GM03348 (cell line): Measurements from ENCODE around the gene PDE8B.
A peak's percentile ranks its signal among the peaks of the same experiment; 100 is the strongest.

Experiments
- DNase-seq: peaks from one replicate; pipeline ENCODE4 v3.0.0; 2012; ENCODE audit warnings: low spot score

Gene PDE8B

GRCh38 chr5:77210091-77210963 lies at the start of gene PDE8B:
TSS of gene PDE8B (plus strand) at chr5:77210680. CDS start at chr5:77210926, 246 bp downstream.
- DNase-seq = peak; percentile 48

- DNase-seq = no peak
Observed at GRCh38 chr5:77163453-77163852, 47.0 kb upstream of the PDE8B start.

- no peak for DNase-seq
Observed at GRCh38 chr5:77167063-77167462, 43.4 kb upstream of the PDE8B start.

- peak; percentile 80 for DNase-seq
Observed at GRCh38 chr5:77167695-77168121, 42.8 kb upstream of the PDE8B start.

GRCh38 chr5:77168161-77168878 lies 42.2 kb upstream of the PDE8B start:
- DNase-seq = peak; percentile 69

- no peak for DNase-seq
Observed at GRCh38 chr5:77168879-77169244, 41.6 kb upstream of the PDE8B start.

- no peak for DNase-seq
Observed at GRCh38 chr5:77170196-77170890, 40.1 kb upstream of the PDE8B start.

- DNase-seq = no peak
Observed at GRCh38 chr5:77171141-77171910, 39.2 kb upstream of the PDE8B start.

GRCh38 chr5:77172713-77173328 lies 37.7 kb upstream of the PDE8B start:
- DNase-seq = no peak

- no peak for DNase-seq
Observed at GRCh38 chr5:77174526-77174925, 36.0 kb upstream of the PDE8B start.

- DNase-seq = no peak
Observed at GRCh38 chr5:77175231-77175630, 35.2 kb upstream of the PDE8B start.

- no peak for DNase-seq
Observed at GRCh38 chr5:77176429-77176828, 34.1 kb upstream of the PDE8B start.

- no peak for DNase-seq
Observed at GRCh38 chr5:77177576-77177975, 32.9 kb upstream of the PDE8B start.

- DNase-seq = peak; percentile 32
Observed at GRCh38 chr5:77180167-77181081, 30.1 kb upstream of the PDE8B start.

GRCh38 chr5:77181173-77181572 lies 29.3 kb upstream of the PDE8B start:
- no peak for DNase-seq

- DNase-seq = no peak
Observed at GRCh38 chr5:77181596-77182304, 28.7 kb upstream of the PDE8B start.

- DNase-seq = no peak
Observed at GRCh38 chr5:77182367-77182766, 28.1 kb upstream of the PDE8B start.

- DNase-seq = no peak
Observed at GRCh38 chr5:77186652-77187370, 23.7 kb upstream of the PDE8B start.

GRCh38 chr5:77189421-77189820 lies 21.1 kb upstream of the PDE8B start:
- DNase-seq = no peak
